Loucy (cell line): Measurements from ENCODE around the gene BAIAP3.

Experiments used
- H2AFZ ChIP-seq: fragments of 200-600 bp; sonication (generic); 2 replicates; pipeline ENCODE4 v1.6.0; 2016; ENCODE audit warnings: antibody characterized with exemption, mild to moderate bottlenecking, low read length, moderate library complexity
- H3F3A ChIP-seq: fragments of 200-600 bp; 2 replicates; pipeline ENCODE4 v1.6.0; 2016; ENCODE audit warnings: antibody characterized with exemption, low read depth, mild to moderate bottlenecking
- H3K27me3 ChIP-seq: fragments of 200-600 bp; sonication (generic); 2 replicates; pipeline ENCODE4 v1.6.1; 2014; ENCODE audit warnings: low read length, mild to moderate bottlenecking; ENCODE audit not compliant: insufficient read depth, poor library complexity, severe bottlenecking
- H3K36me3 ChIP-seq: fragments of 200-600 bp; sonication (generic); 2 replicates; pipeline ENCODE4 v1.6.1; 2016; ENCODE audit warnings: low read length; ENCODE audit not compliant: insufficient read depth
- H3K4me1 ChIP-seq: fragments of 200-600 bp; sonication (generic); 2 replicates; pipeline ENCODE4 v1.5.1; 2014; ENCODE audit warnings: low read length, mild to moderate bottlenecking; ENCODE audit not compliant: insufficient read depth, poor library complexity, severe bottlenecking
- H3K4me2 ChIP-seq: fragments of 200-600 bp; sonication (generic); 2 replicates; pipeline ENCODE4 v1.6.0; 2014; ENCODE audit warnings: antibody characterized with exemption, low read length, low read depth, mild to moderate bottlenecking; ENCODE audit not compliant: poor library complexity, severe bottlenecking
- H3K4me3 ChIP-seq: fragments of 200-600 bp; sonication (generic); 2 replicates; pipeline ENCODE4 v1.5.1; 2014; ENCODE audit warnings: low read length, mild to moderate bottlenecking, mixed read lengths; ENCODE audit not compliant: poor library complexity, severe bottlenecking
- H3K79me2 ChIP-seq: fragments of 200-600 bp; sonication (generic); 2 replicates; pipeline ENCODE4 v1.6.1; 2014; ENCODE audit warnings: low read length; ENCODE audit not compliant: insufficient read depth
- H3K9ac ChIP-seq: fragments of 200-600 bp; sonication (generic); 2 replicates; pipeline ENCODE4 v1.6.0; 2014; ENCODE audit warnings: mild to moderate bottlenecking, low read depth, low read length, moderate library complexity; ENCODE audit not compliant: poor library complexity, severe bottlenecking
- H3K9me2 ChIP-seq: fragments of 200-600 bp; sonication (generic); replicated peaks from 2 replicates; pipeline ENCODE4 v1.6.1; 2016; ENCODE audit warnings: low read depth, low read length, mixed read lengths
- H3K9me3 ChIP-seq: fragments of 200-600 bp; sonication (generic); 2 replicates; pipeline ENCODE4 v1.6.1; 2014; ENCODE audit warnings: mild to moderate bottlenecking, antibody characterized with exemption, low read length, low read depth; ENCODE audit not compliant: insufficient read depth
- H4K20me1 ChIP-seq: fragments of 200-600 bp; sonication (generic); 2 replicates; pipeline ENCODE4 v1.6.0; 2014; ENCODE audit warnings: antibody characterized with exemption, low read length, mild to moderate bottlenecking; ENCODE audit not compliant: insufficient read depth, poor library complexity, severe bottlenecking
- CTCF ChIP-seq: fragments of 200-600 bp; sonication (generic); conservative IDR thresholded peaks from 2 replicates; pipeline ENCODE4 v1.5.1; 2014; ENCODE audit warnings: mild to moderate bottlenecking, antibody characterized with exemption, low read length
- EZH2phosphoT487 ChIP-seq: fragments of 200-600 bp; IDR thresholded peaks from 2 replicates; pipeline ENCODE4 v1.6.1; 2018; ENCODE audit warnings: antibody characterized with exemption, mild to moderate bottlenecking, moderate library complexity, borderline replicate concordance

BAIAP3 gene

GRCh38 chr16:1330931-1331711 lies 2.3 kb upstream of the BAIAP3 start:
- no peak overlapping the region for H3K9ac ChIP-seq
- H3K4me1 ChIP-seq = no peaks in the 10 kb centered on the region
- H3K4me3 ChIP-seq = no peak overlapping the region
- H3K4me2 ChIP-seq = no peak overlapping the region
- H3F3A ChIP-seq = no peaks in the 10 kb centered on the region
- H3K79me2 ChIP-seq = no peaks in the 10 kb centered on the region
- H3K9me2 ChIP-seq = no peaks in the 10 kb centered on the region
- no peak for TF ChIP-seq CTCF
- TF ChIP-seq EZH2phosphoT487 = no peak
- no peaks in the 10 kb centered on the region for H4K20me1 ChIP-seq
- no peaks in the 10 kb centered on the region for H3K27me3 ChIP-seq
- no peak overlapping the region for H2AFZ ChIP-seq
- no peaks in the 10 kb centered on the region for H3K36me3 ChIP-seq
- no peaks in the 10 kb centered on the region for H3K9me3 ChIP-seq

GRCh38 chr16:1331712-1332617 lies 1.5 kb upstream of the BAIAP3 start:
- no peaks in the 10 kb centered on the region for H3K9me2 ChIP-seq
- no peaks in the 10 kb centered on the region for H3K4me1 ChIP-seq
- no peaks in the 10 kb centered on the region for H3K27me3 ChIP-seq
- H3K4me3 ChIP-seq = no peak overlapping the region
- H3K79me2 ChIP-seq = no peaks in the 10 kb centered on the region
- H4K20me1 ChIP-seq = no peaks in the 10 kb centered on the region
- no peak overlapping the region for H2AFZ ChIP-seq
- no peaks in the 10 kb centered on the region for H3F3A ChIP-seq
- TF ChIP-seq CTCF = no peak
- no peak for TF ChIP-seq EZH2phosphoT487
- no peak overlapping the region for H3K9ac ChIP-seq
- no peaks in the 10 kb centered on the region for H3K36me3 ChIP-seq
- no peaks in the 10 kb centered on the region for H3K9me3 ChIP-seq
- no peak overlapping the region for H3K4me2 ChIP-seq

GRCh38 chr16:1332618-1333148 lies 762 bp upstream of the BAIAP3 start:
- Histone ChIP-seq H3F3A (no peaks in the 10 kb centered on the region), H3K9ac (no peak overlapping the region), H3K9me2 (no peaks in the 10 kb centered on the region), H4K20me1 (no peaks in the 10 kb centered on the region), H3K36me3 (no peaks in the 10 kb centered on the region), H3K4me2 (no peak overlapping the region), H3K27me3 (no peaks in the 10 kb centered on the region), H3K4me1 (no peaks in the 10 kb centered on the region), H3K79me2 (no peaks in the 10 kb centered on the region), H3K4me3 (no peak overlapping the region), H3K9me3 (no peaks in the 10 kb centered on the region), H2AFZ (no peak overlapping the region)
- TF ChIP-seq EZH2phosphoT487 (no peak), CTCF (no peak)
